Uterus (tissue), 2 donors: Measurements from ENCODE around the gene BABAM2.

Experiments used
- POLR2A ChIP-seq, 2 donors: fragments of 450-650 bp; IDR thresholded peaks; one replicate each; pipeline ENCODE4 v1.6.1; 2016; ENCODE audit warnings: antibody characterized with exemption in 2 of 2, mild to moderate bottlenecking in 1 of 2, moderate library complexity in 1 of 2
- TF ChIP-seq, protein P1 (sequence below), 4 experiments: fragments of 200-600 bp in 2 of 4; fragments of 450-650 bp in 2 of 4; sonication (generic) in 2 of 4; IDR thresholded peaks; one replicate each; pipeline ENCODE4 v1.5.1; 2016 to 2019; ENCODE audit warnings: antibody characterized with exemption in 4 of 4, mild to moderate bottlenecking in 2 of 4, moderate library complexity in 1 of 4

DNA sequence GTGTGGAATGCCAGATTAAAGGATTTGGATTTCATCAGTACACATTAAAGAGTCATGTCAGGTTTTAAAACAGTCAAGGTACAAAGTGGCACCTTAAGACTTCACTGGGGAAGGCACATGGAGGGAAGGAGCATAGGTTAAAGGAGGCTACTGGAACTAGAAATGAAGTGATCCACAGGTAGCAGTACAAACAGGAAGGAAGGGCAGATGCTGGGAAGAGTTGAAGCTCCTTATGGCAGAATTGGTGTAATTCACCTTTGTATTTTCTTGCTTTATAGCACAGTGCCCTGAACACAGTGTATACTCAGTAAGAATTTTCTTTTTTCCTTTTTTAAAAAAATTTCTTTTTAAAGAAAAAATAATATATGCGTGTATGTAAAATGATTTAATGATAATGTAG, 177.1 kb downstream of the BABAM2 start:
- TF ChIP-seq, protein P1, sequence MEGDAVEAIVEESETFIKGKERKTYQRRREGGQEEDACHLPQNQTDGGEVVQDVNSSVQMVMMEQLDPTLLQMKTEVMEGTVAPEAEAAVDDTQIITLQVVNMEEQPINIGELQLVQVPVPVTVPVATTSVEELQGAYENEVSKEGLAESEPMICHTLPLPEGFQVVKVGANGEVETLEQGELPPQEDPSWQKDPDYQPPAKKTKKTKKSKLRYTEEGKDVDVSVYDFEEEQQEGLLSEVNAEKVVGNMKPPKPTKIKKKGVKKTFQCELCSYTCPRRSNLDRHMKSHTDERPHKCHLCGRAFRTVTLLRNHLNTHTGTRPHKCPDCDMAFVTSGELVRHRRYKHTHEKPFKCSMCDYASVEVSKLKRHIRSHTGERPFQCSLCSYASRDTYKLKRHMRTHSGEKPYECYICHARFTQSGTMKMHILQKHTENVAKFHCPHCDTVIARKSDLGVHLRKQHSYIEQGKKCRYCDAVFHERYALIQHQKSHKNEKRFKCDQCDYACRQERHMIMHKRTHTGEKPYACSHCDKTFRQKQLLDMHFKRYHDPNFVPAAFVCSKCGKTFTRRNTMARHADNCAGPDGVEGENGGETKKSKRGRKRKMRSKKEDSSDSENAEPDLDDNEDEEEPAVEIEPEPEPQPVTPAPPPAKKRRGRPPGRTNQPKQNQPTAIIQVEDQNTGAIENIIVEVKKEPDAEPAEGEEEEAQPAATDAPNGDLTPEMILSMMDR (IDR thresholded peaks at IDR 0.05): no peak
- TF ChIP-seq POLR2A (IDR thresholded peaks at IDR 0.05): no peak
